H9 (cell line): ENCODE data around the gene MSS51. TPM values are rescaled to one million over a fixed set of nuclear protein-coding genes. Genes with fewer than 3 reads are reported as not detected.

Experiments used
- DNase-seq: peaks from one replicate; pipeline ENCODE4 v3.0.0-alpha.2; 2017
- H2AFZ ChIP-seq: one replicate; pipeline ENCODE4 v1.6.1; 2013; ENCODE audit warnings: mild to moderate bottlenecking, low read length, control low read depth, moderate library complexity
- H2AK5ac ChIP-seq: 2 replicates; pipeline ENCODE4 v1.6.1; 2013; ENCODE audit warnings: low read length, control low read depth, mixed read lengths; ENCODE audit not compliant: insufficient read length
- H2BK120ac ChIP-seq: one replicate; pipeline ENCODE4 v1.6.1; 2013; ENCODE audit warnings: low read depth, mild to moderate bottlenecking, low read length, control low read depth, inconsistent platforms; ENCODE audit not compliant: poor library complexity, severe bottlenecking
- H2BK12ac ChIP-seq: 2 replicates; pipeline ENCODE4 v1.6.1; 2013; ENCODE audit warnings: low read length, control low read depth, mixed read lengths, low read depth; ENCODE audit not compliant: insufficient read length
- H2BK15ac ChIP-seq: 2 replicates; pipeline ENCODE4 v1.6.1; 2013; ENCODE audit warnings: low read depth, low read length, control low read depth
- H2BK20ac ChIP-seq: one replicate; pipeline ENCODE4 v1.6.1; 2013; ENCODE audit warnings: low read depth, mild to moderate bottlenecking, low read length, control low read depth, inconsistent platforms; ENCODE audit not compliant: poor library complexity, severe bottlenecking
- H2BK5ac ChIP-seq: 2 replicates; pipeline ENCODE4 v1.6.1; 2013; ENCODE audit warnings: low read length, control low read depth, mixed read lengths; ENCODE audit not compliant: insufficient read length
- H3K14ac ChIP-seq: 2 replicates; pipeline ENCODE4 v1.6.1; 2013; ENCODE audit warnings: low read length, control low read depth; ENCODE audit not compliant: insufficient read depth
- H3K18ac ChIP-seq: 2 replicates; pipeline ENCODE4 v1.6.1; 2013; ENCODE audit warnings: low read depth, mild to moderate bottlenecking, mixed read lengths, low read length, control low read depth; ENCODE audit not compliant: insufficient read length
- H3K23ac ChIP-seq: 2 replicates; pipeline ENCODE4 v1.6.1; 2013; ENCODE audit warnings: low read length, control low read depth, mixed read lengths, low read depth; ENCODE audit not compliant: insufficient read length
- H3K23me2 ChIP-seq: 2 replicates; pipeline ENCODE4 v1.6.1; 2013; ENCODE audit warnings: low read depth, mild to moderate bottlenecking, mixed read lengths, low read length, control low read depth; ENCODE audit not compliant: insufficient read length, poor library complexity, severe bottlenecking
- H3K27ac ChIP-seq: 2 replicates; pipeline ENCODE4 v1.5.1; 2013; ENCODE audit warnings: low read length, control low read depth, mixed read lengths, low read depth; ENCODE audit not compliant: insufficient read length
- H3K27me3 ChIP-seq: 2 replicates; pipeline ENCODE4 v1.6.1; 2013; ENCODE audit warnings: low read length, control low read depth, inconsistent platforms; ENCODE audit not compliant: insufficient read depth
- H3K4ac ChIP-seq: 2 replicates; pipeline ENCODE4 v1.6.1; 2013; ENCODE audit warnings: low read depth, mild to moderate bottlenecking, control low read depth, inconsistent platforms, low read length, moderate library complexity
- H3K4me1 ChIP-seq: 2 replicates; pipeline ENCODE4 v1.6.1; 2013; ENCODE audit warnings: low read length, control low read depth, inconsistent platforms; ENCODE audit not compliant: insufficient read depth
- H3K4me2 ChIP-seq: 2 replicates; pipeline ENCODE4 v1.6.1; 2013; ENCODE audit warnings: low read length, control low read depth, mixed read lengths; ENCODE audit not compliant: insufficient read length, insufficient read depth
- H3K56ac ChIP-seq: 2 replicates; pipeline ENCODE4 v1.6.1; 2013; ENCODE audit warnings: low read depth, mild to moderate bottlenecking, mixed read lengths, low read length, control low read depth; ENCODE audit not compliant: insufficient read length
- H3K79me1 ChIP-seq: 2 replicates; pipeline ENCODE4 v1.6.1; 2013; ENCODE audit warnings: low read depth, mild to moderate bottlenecking, moderate library complexity, low read length, control low read depth, inconsistent platforms; ENCODE audit not compliant: insufficient read depth, poor library complexity, severe bottlenecking
- H3K79me2 ChIP-seq: 2 replicates; pipeline ENCODE4 v1.6.1; 2013; ENCODE audit warnings: low read length, control low read depth, inconsistent platforms; ENCODE audit not compliant: insufficient read depth
- H3K9ac ChIP-seq: 2 replicates; pipeline ENCODE4 v1.6.1; 2013; ENCODE audit warnings: low read length, control low read depth, mixed read lengths; ENCODE audit not compliant: insufficient read length; ENCODE audit errors: extremely low read depth
- H3K9me3 ChIP-seq: one replicate; pipeline ENCODE4 v1.6.1; 2013; ENCODE audit warnings: low read depth, low read length, inconsistent platforms; ENCODE audit not compliant: control insufficient read depth
- H3T11ph ChIP-seq: one replicate; pipeline ENCODE4 v1.6.1; 2013; ENCODE audit warnings: mild to moderate bottlenecking, low read length, control low read depth, inconsistent platforms
- H4K20me1 ChIP-seq: one replicate; pipeline ENCODE4 v1.6.1; 2013; ENCODE audit not compliant: control insufficient read depth, insufficient read length, insufficient read depth
- H4K5ac ChIP-seq: 2 replicates; pipeline ENCODE4 v1.6.1; 2013; ENCODE audit warnings: low read depth, mild to moderate bottlenecking, mixed read lengths, low read length, control low read depth; ENCODE audit not compliant: insufficient read length
- H4K8ac ChIP-seq: replicated peaks from 2 replicates; pipeline ENCODE4 v1.6.1; 2013; ENCODE audit warnings: low read length, control low read depth, mixed read lengths, low read depth; ENCODE audit not compliant: insufficient read length
- H4K91ac ChIP-seq: 2 replicates; pipeline ENCODE4 v1.6.1; 2013; ENCODE audit warnings: low read depth, mild to moderate bottlenecking, moderate library complexity, mixed read lengths, low read length, control low read depth; ENCODE audit not compliant: insufficient read length
- H3K27ac Mint-ChIP-seq, 3 experiments: 2 replicates in 2 of 3; 3 replicates in 1 of 3; pipeline ENCODE4 v1.8.0; 2020 to 2021; ENCODE audit warnings: mixed read lengths in 3 of 3, mild to moderate bottlenecking in 1 of 3, moderate library complexity in 1 of 3
- H3K27me3 Mint-ChIP-seq: 2 replicates; pipeline ENCODE4 v1.8.0; 2021; ENCODE audit warnings: low read depth, mild to moderate bottlenecking, moderate library complexity, mixed read lengths
- H3K36me3 Mint-ChIP-seq, 3 experiments: 2 replicates in 2 of 3; 3 replicates in 1 of 3; pipeline ENCODE4 v1.8.0; 2020 to 2021; ENCODE audit warnings: low read depth in 3 of 3, mixed read lengths in 3 of 3; ENCODE audit not compliant: insufficient read depth in 1 of 3
- H3K4me1 Mint-ChIP-seq, 2 experiments: 2 replicates each; pipeline ENCODE4 v1.8.0; 2020; ENCODE audit warnings: mixed read lengths in 2 of 2
- H3K4me3 Mint-ChIP-seq, 2 experiments: 2 replicates in 1 of 2; 3 replicates in 1 of 2; pipeline ENCODE4 v1.8.0; 2020 to 2021; ENCODE audit warnings: mild to moderate bottlenecking in 2 of 2, mixed read lengths in 2 of 2, moderate library complexity in 1 of 2
- H3K9me3 Mint-ChIP-seq, 2 experiments: 2 replicates in 1 of 2; 3 replicates in 1 of 2; pipeline ENCODE4 v1.8.0; 2020; ENCODE audit warnings: mild to moderate bottlenecking in 2 of 2, mixed read lengths in 2 of 2, moderate library complexity in 1 of 2
- CTCF ChIP-seq: fragments of 200-600 bp; sonication (generic); conservative IDR thresholded peaks from 3 replicates; pipeline ENCODE4 v1.8.0; 2021; ENCODE audit warnings: antibody characterized with exemption, mild to moderate bottlenecking
- WGBS: extraction: QIAGEN DNeasy Blood & Tissue Kit; methylation state at CpG from one replicate; pipeline ENCODE4 v1.1.7; 2013; ENCODE audit warnings: missing lambda C conversion rate, low lambda C conversion rate, mixed read lengths; ENCODE audit not compliant: insufficient read length; ENCODE audit errors: extremely low coverage; 5-methylcytosine and 5-hydroxymethylcytosine counted together
- total RNA-seq: library from RNA; stranded (reverse); gene quantifications from 2 replicates; pipeline ENCODE4 v1.2.1, GENCODE V29; 2021

MSS51 gene
- total RNA-seq, 1 experiment from 2014 or later, result 1.9 TPM

- Histone ChIP-seq H3K23me2 (no peaks in the 10 kb centered on the region), H3K4ac (no peak overlapping the region), H2BK15ac (no peak overlapping the region), H3K4me2 (no peak overlapping the region), H3K79me1 (no peaks in the 10 kb centered on the region), H3K56ac (no peak overlapping the region), H4K91ac (no peak overlapping the region), H3K9me3 (no peaks in the 10 kb centered on the region), H2AFZ (no peak overlapping the region), H3K4me1 (no peaks in the 10 kb centered on the region), H3K27me3 (no peaks in the 10 kb centered on the region), H4K5ac (no peak overlapping the region), H3K23ac (no peak overlapping the region), H3T11ph (no peak overlapping the region), H2BK12ac (no peak overlapping the region), H4K8ac (no peak overlapping the region), H2BK20ac (no peak overlapping the region), H3K79me2 (no peaks in the 10 kb centered on the region), H2AK5ac (no peak overlapping the region), H3K9ac (no peak overlapping the region), H2BK120ac (no peak overlapping the region), H3K27ac (no peak overlapping the region), H3K14ac (no peak overlapping the region), H2BK5ac (no peak overlapping the region), H4K20me1 (no peaks in the 10 kb centered on the region), H3K18ac (no peak overlapping the region)
- H3K4me1 Mint-ChIP-seq, result no peaks in the 10 kb centered on the region
- no peaks in the 10 kb centered on the region for H3K9me3 Mint-ChIP-seq
- no peak overlapping the region for H3K4me3 Mint-ChIP-seq
- no peaks in the 10 kb centered on the region for H3K27me3 Mint-ChIP-seq
- no CpG with 5 or more reads among the region's 1 CpG for WGBS
- H3K36me3 Mint-ChIP-seq, result peaks cover 0 to 14% (median 8%) of the 10 kb centered on the region in 3 experiments; a peak in 6 of 7 replicates
- DNase-seq, result no peak
- no peak for TF ChIP-seq CTCF
- no peak overlapping the region for H3K27ac Mint-ChIP-seq
These were observed 11.1 kb upstream of the MSS51 start for GRCh38 chr10:73444457-73444856.
